Measurements from ENCODE around the gene ERN2. TPM values are rescaled to one million over a fixed set of nuclear protein-coding genes. Genes with fewer than 3 reads are reported as not detected.

ERN2 gene
- total and polyA plus RNA-seq, 2 of the 13 experiments (the other 11 are each of a cell fraction or from before 2014, with no cell fraction given) = 2.2 to 3.5 TPM

DNA sequence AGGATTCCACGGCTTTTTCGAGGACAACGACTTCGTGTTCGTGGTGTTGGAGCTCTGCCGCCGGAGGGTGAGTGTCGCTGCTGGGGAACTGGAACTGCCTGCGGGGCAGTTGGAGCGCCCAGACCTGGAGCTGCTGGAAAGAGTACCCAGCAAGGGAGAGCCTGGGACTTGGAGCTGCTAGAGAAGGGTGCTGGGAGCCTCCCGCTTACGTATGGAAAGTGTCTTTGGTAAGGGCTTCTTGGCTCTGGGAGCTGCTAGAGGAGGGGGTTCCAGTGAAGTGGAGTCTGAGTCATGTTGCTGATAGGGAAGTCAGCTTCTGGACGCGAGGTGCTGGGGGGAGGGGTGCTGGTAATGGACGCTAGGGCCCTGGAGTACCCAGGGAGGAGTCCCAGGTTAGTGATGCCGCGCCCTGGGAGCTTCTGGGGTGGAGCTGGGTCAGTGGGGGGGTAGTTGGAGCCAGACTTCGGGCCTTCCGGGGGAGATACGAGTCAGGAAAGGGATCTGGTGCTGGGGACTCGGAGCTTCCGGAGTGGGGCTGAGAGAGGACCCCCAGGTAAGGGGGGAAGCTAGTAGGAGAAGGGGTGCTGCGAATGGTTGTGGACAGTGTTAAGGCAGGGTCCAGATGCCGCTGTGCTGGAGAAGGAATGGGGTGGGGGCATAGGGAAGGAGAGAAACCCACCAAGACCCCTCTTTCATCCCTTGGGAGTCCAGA is 33.6 kb downstream of the ERN2 start (continued):
- TF ChIP-seq, protein P1, sequence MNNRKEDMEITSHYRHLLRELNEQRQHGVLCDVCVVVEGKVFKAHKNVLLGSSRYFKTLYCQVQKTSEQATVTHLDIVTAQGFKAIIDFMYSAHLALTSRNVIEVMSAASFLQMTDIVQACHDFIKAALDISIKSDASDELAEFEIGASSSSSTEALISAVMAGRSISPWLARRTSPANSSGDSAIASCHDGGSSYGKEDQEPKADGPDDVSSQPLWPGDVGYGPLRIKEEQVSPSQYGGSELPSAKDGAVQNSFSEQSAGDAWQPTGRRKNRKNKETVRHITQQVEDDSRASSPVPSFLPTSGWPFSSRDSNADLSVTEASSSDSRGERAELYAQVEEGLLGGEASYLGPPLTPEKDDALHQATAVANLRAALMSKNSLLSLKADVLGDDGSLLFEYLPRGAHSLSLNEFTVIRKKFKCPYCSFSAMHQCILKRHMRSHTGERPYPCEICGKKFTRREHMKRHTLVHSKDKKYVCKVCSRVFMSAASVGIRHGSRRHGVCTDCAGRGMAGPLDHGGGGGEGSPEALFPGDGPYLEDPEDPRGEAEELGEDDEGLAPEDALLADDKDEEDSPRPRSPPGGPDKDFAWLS (CRISPR knock-in tag; IDR thresholded peaks at IDR 0.05; ENCODE audit: borderline replicate concordance) = no peak
- TF ChIP-seq ARNTL (CRISPR knock-in tag; IDR thresholded peaks at IDR 0.05) (no peak), MED1 (CRISPR knock-in tag; IDR thresholded peaks at IDR 0.05) (0 out of 2 replicates have a peak, but pooled peaks have one; percentile 10), GATA4 (IDR thresholded peaks at IDR 0.05; ENCODE audit: borderline replicate concordance, low read depth) (no peak), HDAC6 (IDR thresholded peaks at IDR 0.05; ENCODE audit: low read depth, low read length) (no peak), ZMYM4 (CRISPR knock-in tag; IDR thresholded peaks at IDR 0.05) (0 out of 2 replicates have a peak, but pooled peaks have one; percentile 11), ZNF441 (CRISPR knock-in tag; IDR thresholded peaks at IDR 0.05; ENCODE audit: borderline replicate concordance) (no peak), ATM (IDR thresholded peaks at IDR 0.05; ENCODE audit: borderline replicate concordance) (no peak), EEA1 (CRISPR knock-in tag; IDR thresholded peaks at IDR 0.05; ENCODE audit: borderline replicate concordance) (0 out of 2 replicates have a peak, but pooled peaks have one; percentile 6), ZSCAN12 (CRISPR knock-in tag; IDR thresholded peaks at IDR 0.05) (no peak), GTF2F1 (IDR thresholded peaks at IDR 0.05; ENCODE audit: low read length) (no peak), ZNF333 (CRISPR knock-in tag; IDR thresholded peaks at IDR 0.05; ENCODE audit: borderline replicate concordance) (no peak), SALL1 (CRISPR knock-in tag; IDR thresholded peaks at IDR 0.05) (peak; percentile 13; the same call in 1 of the 2 replicates), ZNF10 (CRISPR knock-in tag; IDR thresholded peaks at IDR 0.05; ENCODE audit: borderline replicate concordance, low read depth) (no peak), CC2D1A (CRISPR knock-in tag; IDR thresholded peaks at IDR 0.05) (no peak)
- TF ChIP-seq, protein P2, sequence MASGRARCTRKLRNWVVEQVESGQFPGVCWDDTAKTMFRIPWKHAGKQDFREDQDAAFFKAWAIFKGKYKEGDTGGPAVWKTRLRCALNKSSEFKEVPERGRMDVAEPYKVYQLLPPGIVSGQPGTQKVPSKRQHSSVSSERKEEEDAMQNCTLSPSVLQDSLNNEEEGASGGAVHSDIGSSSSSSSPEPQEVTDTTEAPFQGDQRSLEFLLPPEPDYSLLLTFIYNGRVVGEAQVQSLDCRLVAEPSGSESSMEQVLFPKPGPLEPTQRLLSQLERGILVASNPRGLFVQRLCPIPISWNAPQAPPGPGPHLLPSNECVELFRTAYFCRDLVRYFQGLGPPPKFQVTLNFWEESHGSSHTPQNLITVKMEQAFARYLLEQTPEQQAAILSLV (CRISPR knock-in tag; IDR thresholded peaks at IDR 0.05; ENCODE audit: borderline replicate concordance) = peak; percentile 18; the same call in 1 of the 2 replicates
- TF ChIP-seq, protein P3, sequence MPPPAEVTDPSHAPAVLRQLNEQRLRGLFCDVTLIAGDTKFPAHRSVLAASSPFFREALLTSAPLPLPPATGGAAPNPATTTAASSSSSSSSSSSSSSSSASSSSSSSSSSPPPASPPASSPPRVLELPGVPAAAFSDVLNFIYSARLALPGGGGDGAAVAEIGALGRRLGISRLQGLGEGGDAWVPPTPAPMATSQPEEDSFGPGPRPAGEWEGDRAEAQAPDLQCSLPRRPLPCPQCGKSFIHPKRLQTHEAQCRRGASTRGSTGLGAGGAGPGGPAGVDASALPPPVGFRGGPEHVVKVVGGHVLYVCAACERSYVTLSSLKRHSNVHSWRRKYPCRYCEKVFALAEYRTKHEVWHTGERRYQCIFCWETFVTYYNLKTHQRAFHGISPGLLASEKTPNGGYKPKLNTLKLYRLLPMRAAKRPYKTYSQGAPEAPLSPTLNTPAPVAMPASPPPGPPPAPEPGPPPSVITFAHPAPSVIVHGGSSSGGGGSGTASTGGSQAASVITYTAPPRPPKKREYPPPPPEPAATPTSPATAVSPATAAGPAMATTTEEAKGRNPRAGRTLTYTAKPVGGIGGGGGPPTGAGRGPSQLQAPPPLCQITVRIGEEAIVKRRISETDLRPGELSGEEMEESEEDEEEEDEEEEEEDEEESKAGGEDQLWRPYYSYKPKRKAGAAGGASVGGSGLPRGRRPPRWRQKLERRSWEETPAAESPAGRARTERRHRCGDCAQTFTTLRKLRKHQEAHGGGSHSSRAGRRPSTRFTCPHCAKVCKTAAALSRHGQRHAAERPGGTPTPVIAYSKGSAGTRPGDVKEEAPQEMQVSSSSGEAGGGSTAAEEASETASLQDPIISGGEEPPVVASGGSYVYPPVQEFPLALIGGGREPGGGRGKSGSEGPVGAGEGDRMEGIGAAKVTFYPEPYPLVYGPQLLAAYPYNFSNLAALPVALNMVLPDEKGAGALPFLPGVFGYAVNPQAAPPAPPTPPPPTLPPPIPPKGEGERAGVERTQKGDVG (CRISPR knock-in tag; IDR thresholded peaks at IDR 0.05; ENCODE audit: borderline replicate concordance) = no peak
- TF ChIP-seq, protein P4, sequence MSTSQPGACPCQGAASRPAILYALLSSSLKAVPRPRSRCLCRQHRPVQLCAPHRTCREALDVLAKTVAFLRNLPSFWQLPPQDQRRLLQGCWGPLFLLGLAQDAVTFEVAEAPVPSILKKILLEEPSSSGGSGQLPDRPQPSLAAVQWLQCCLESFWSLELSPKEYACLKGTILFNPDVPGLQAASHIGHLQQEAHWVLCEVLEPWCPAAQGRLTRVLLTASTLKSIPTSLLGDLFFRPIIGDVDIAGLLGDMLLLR (CRISPR knock-in tag; IDR thresholded peaks at IDR 0.05) = no peak; the same call in 1 of the 2 replicates
- TF ChIP-seq, protein P5, sequence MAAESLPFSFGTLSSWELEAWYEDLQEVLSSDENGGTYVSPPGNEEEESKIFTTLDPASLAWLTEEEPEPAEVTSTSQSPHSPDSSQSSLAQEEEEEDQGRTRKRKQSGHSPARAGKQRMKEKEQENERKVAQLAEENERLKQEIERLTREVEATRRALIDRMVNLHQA (CRISPR knock-in tag; IDR thresholded peaks at IDR 0.05) = no peak
- TF ChIP-seq, protein P6, sequence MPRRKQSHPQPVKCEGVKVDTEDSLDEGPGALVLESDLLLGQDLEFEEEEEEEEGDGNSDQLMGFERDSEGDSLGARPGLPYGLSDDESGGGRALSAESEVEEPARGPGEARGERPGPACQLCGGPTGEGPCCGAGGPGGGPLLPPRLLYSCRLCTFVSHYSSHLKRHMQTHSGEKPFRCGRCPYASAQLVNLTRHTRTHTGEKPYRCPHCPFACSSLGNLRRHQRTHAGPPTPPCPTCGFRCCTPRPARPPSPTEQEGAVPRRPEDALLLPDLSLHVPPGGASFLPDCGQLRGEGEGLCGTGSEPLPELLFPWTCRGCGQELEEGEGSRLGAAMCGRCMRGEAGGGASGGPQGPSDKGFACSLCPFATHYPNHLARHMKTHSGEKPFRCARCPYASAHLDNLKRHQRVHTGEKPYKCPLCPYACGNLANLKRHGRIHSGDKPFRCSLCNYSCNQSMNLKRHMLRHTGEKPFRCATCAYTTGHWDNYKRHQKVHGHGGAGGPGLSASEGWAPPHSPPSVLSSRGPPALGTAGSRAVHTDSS (CRISPR knock-in tag; conservative IDR thresholded peaks at IDR 0.05) = no peak; the same call in 1 of the 2 replicates

Data from HepG2 (cell line).